ENCODE results near the gene EZR.
"Not testable (repeated sequence)": the region's sequence is repeated elsewhere in the genome, so short reads cannot be mapped to it uniquely, and the experiment has no call there.

The EZR gene

GRCh38 chr6:158840465-158840864, 21.3 kb upstream of the EZR start:
- DNase-seq: no peak

- no peak for DNase-seq
These were observed 20.6 kb upstream of the EZR start for GRCh38 chr6:158839796-158840195.

- DNase-seq: not testable (repeated sequence)
These were observed 19.6 kb upstream of the EZR start for GRCh38 chr6:158838790-158839189.

- no peak for DNase-seq
These were observed 18.8 kb upstream of the EZR start for GRCh38 chr6:158837684-158838625.

- no peak for DNase-seq
These were observed 17.6 kb upstream of the EZR start for GRCh38 chr6:158836625-158837311.

GRCh38 chr6:158835616-158836221, 16.6 kb upstream of the EZR start:
- no peak for DNase-seq

- no peak for DNase-seq
These were observed 15.7 kb upstream of the EZR start for GRCh38 chr6:158834675-158835385.

- DNase-seq: not testable (repeated sequence)
These were observed 13.6 kb upstream of the EZR start for GRCh38 chr6:158832807-158833206.

- DNase-seq: no peak
These were observed 12.9 kb upstream of the EZR start for GRCh38 chr6:158832026-158832425.

- no peak for DNase-seq
These were observed 12.4 kb upstream of the EZR start for GRCh38 chr6:158831571-158831970.

- DNase-seq: no peak
These were observed 11.6 kb upstream of the EZR start for GRCh38 chr6:158830736-158831135.

GRCh38 chr6:158828807-158829206, 9.6 kb upstream of the EZR start:
- no peak for DNase-seq

GRCh38 chr6:158826819-158827501, 7.8 kb upstream of the EZR start:
- DNase-seq: no peak

- DNase-seq: no peak
These were observed 6.8 kb upstream of the EZR start for GRCh38 chr6:158825951-158826306.

- no peak for DNase-seq
These were observed 6.1 kb upstream of the EZR start for GRCh38 chr6:158825038-158825950.

GRCh38 chr6:158823616-158824015, 4.4 kb upstream of the EZR start:
- not testable (repeated sequence) for DNase-seq

GRCh38 chr6:158819977-158820622, 932 bp upstream of the EZR start:
- no peak for DNase-seq

GRCh38 chr6:158818581-158819212, 471 bp downstream of the EZR start:
- peak; percentile 53 to 58 for DNase-seq

- DNase-seq: peak; percentile 73 to 83
These were observed 1.2 kb downstream of the EZR start for GRCh38 chr6:158817728-158818580.
